Measurements from ENCODE around the gene PNMA8A.

GRCh38 chr19:46454244-46454643 lies 17.1 kb downstream of the PNMA8A start:
- TF ChIP-seq POLR2A (IDR thresholded peaks at IDR 0.05; ENCODE audit: low read length) = no peak
- no peak for TF ChIP-seq GATA1 (IDR thresholded peaks at IDR 0.05; ENCODE audit: low read depth, low read length)

Data from erythroblast (primary cell).